Peyer's patch (tissue), 4 donors: ENCODE measurements around the gene DCK.

Experiments used
- POLR2A ChIP-seq, 2 donors: fragments of 450-650 bp; IDR thresholded peaks; one replicate each; pipeline ENCODE4 v1.5.1; 2017; ENCODE audit warnings: antibody characterized with exemption in 2 of 2, mild to moderate bottlenecking in 2 of 2, moderate library complexity in 2 of 2
- TF ChIP-seq, protein P1 (sequence below), 6 experiments: fragments of 450-650 bp in 4 of 6; fragments of 200-600 bp in 2 of 6; sonication (generic) in 1 of 6; IDR thresholded peaks; one replicate each; pipeline ENCODE4 v1.5.1; 2017 to 2019; ENCODE audit warnings: antibody characterized with exemption in 6 of 6, mild to moderate bottlenecking in 3 of 6, moderate library complexity in 1 of 6

DNA sequence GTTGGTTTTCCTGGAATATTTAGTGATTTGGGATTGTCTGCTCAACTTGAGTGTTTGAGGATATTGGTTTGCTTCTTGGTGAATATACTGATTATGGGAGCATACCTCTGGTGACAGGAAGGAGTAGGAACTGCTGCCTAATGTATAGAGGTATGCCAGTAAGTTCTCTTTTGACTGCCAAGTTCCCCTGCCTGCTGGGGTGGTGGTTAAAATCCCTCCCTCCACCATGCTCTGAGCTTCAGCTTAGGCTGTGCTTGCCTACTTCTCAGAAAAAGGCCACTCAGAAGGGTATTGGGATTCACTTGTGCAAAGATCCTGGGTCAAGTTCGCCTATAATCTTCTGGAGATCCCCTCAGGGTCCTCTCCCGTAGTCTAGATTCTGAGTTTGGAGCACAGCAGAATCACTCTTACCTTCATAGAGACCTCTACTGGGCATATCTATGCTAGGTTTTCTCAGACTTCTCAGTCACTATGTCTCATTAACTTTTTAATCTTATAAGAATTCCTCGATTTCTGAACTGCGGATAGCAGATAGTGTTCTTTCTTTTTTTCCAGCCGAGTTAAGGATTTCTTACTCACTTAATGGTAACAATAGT lies 44.7 kb upstream of the DCK start:
- no peak for TF ChIP-seq POLR2A (IDR thresholded peaks at IDR 0.05)
- TF ChIP-seq, protein P1, sequence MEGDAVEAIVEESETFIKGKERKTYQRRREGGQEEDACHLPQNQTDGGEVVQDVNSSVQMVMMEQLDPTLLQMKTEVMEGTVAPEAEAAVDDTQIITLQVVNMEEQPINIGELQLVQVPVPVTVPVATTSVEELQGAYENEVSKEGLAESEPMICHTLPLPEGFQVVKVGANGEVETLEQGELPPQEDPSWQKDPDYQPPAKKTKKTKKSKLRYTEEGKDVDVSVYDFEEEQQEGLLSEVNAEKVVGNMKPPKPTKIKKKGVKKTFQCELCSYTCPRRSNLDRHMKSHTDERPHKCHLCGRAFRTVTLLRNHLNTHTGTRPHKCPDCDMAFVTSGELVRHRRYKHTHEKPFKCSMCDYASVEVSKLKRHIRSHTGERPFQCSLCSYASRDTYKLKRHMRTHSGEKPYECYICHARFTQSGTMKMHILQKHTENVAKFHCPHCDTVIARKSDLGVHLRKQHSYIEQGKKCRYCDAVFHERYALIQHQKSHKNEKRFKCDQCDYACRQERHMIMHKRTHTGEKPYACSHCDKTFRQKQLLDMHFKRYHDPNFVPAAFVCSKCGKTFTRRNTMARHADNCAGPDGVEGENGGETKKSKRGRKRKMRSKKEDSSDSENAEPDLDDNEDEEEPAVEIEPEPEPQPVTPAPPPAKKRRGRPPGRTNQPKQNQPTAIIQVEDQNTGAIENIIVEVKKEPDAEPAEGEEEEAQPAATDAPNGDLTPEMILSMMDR (IDR thresholded peaks at IDR 0.05) = no peak
